Body of pancreas (tissue), 4 donors: ENCODE measurements around the gene ZNF777.

Experiments
- CTCF ChIP-seq, 7 experiments: fragments of 450-650 bp in 4 of 7; fragments of 200-600 bp in 3 of 7; sonication (generic) in 3 of 7; IDR thresholded peaks; one replicate each; pipeline ENCODE4 v1.5.1; 2016 to 2019; ENCODE audit warnings: antibody characterized with exemption in 7 of 7
- POLR2A ChIP-seq, 3 donors: fragments of 450-650 bp; IDR thresholded peaks; one replicate each; pipeline ENCODE4 v1.6.1; 2016; ENCODE audit warnings: antibody characterized with exemption in 3 of 3, mild to moderate bottlenecking in 2 of 3

DNA sequence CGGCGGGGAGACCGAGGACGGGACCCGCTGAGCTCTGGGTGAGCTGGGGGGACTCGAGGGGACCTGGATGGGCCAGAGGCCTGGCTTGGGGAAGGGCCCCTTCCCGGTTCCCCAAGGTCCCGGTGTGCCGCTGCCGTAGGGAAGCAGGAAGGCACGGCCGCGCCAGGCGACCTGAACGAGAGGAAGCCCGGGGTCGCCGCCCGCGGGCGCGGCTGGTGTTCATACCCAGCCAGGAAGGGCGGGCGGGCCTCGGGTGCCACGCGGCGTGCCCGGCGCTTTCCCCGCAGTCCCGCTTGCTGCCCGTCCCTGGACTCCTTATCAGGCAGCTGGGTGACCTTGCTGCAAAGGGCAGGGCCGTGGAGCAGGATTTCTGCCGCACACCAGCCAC, 38.0 kb downstream of the ZNF777 start:
- TF ChIP-seq POLR2A (IDR thresholded peaks at IDR 0.05) (no peak), CTCF (IDR thresholded peaks at IDR 0.05) (no peak)
